ENCODE data around the gene SPDYE1.
"Not testable (repeated sequence)": the region's sequence is repeated elsewhere in the genome, so short reads cannot be mapped to it uniquely, and the experiment has no call there.

SPDYE1 gene

DNA sequence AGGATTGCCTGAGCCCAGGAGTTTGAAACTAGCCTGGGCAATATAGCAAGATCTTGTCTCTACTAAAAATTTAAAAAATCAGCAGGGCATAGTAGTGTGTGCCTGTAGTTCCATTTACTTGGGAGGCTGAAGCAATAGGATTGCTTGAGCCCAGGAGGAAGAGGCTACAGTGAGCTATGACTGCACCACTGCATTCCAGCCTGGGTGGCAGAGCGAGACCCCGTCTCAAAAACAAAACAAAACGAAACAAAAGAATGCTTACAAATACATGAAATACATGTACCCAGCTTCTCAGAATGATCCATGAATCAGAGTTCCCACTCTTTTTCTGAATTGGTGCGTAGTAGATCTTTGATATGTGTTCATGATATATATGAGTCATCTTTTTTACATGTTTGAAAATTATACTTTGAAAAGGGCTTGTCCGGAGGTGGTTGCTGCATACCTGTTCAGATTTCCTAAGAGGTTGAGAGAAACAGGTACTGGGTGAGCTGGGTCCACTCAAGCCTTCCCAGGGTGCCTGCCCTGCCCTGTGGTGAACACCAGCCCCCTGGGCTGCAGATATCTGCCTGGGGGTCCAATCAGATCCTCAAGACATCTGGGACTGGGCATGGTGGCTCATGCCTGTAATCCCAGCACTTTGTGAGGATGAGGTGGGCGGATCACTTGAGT is 25.2 kb downstream of the SPDYE1 start:
- H3K4me2 ChIP-seq (ENCODE audit: low read depth, low read length, poor library complexity, severe bottlenecking); H3K4me3 ChIP-seq (ENCODE audit: low read length, poor library complexity, severe bottlenecking); H3K27me3 ChIP-seq (ENCODE audit: insufficient read depth, low read length, poor library complexity, severe bottlenecking); H3K9me2 ChIP-seq (replicated peaks; ENCODE audit: low read depth, low read length); H3F3A ChIP-seq (ENCODE audit: low read depth); H3K36me3 ChIP-seq (ENCODE audit: insufficient read depth, low read length); H3K9me3 ChIP-seq (ENCODE audit: insufficient read depth, low read depth, low read length); H4K20me1 ChIP-seq (ENCODE audit: insufficient read depth, low read length, poor library complexity, severe bottlenecking); H3K4me1 ChIP-seq (ENCODE audit: insufficient read depth, low read length, poor library complexity, severe bottlenecking); H3K9ac ChIP-seq (ENCODE audit: low read depth, low read length, poor library complexity, severe bottlenecking); H2AFZ ChIP-seq (ENCODE audit: low read length): not testable (repeated sequence)
- H3K79me2 ChIP-seq (ENCODE audit: insufficient read depth, low read length): peaks cover 10% of the 10 kb centered on the region; the same call in 1 of the 2 replicates

DNA sequence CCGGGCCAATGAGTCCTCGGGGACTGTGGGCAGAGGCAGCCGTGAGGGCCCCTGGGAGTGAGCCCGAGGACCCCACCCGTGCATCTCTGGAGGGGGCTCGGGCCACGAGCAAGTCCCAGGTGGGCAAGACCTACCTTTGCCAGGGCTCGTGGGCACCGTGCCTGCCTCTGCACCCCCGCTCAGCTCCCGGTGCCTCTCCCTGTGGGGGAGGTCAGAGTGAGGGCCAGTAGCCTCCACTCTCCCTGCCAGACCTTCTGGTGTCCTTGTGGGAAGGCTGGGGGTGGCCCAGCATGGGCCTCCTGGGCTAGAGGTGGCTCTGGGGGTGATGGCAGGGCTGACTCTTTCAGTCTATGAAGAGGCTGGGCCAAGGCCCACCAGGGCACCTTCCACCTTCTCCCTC is 31.7 kb downstream of the SPDYE1 start:
- not testable (repeated sequence) for H2AFZ ChIP-seq (ENCODE audit: low read length); H4K20me1 ChIP-seq (ENCODE audit: insufficient read depth, low read length, poor library complexity, severe bottlenecking); H3K9me2 ChIP-seq (replicated peaks; ENCODE audit: low read depth, low read length); H3K4me1 ChIP-seq (ENCODE audit: insufficient read depth, low read length, poor library complexity, severe bottlenecking); H3K36me3 ChIP-seq (ENCODE audit: insufficient read depth, low read length); H3F3A ChIP-seq (ENCODE audit: low read depth); H3K9me3 ChIP-seq (ENCODE audit: insufficient read depth, low read depth, low read length); H3K79me2 ChIP-seq (ENCODE audit: insufficient read depth, low read length); H3K4me3 ChIP-seq (ENCODE audit: low read length, poor library complexity, severe bottlenecking); H3K9ac ChIP-seq (ENCODE audit: low read depth, low read length, poor library complexity, severe bottlenecking); H3K4me2 ChIP-seq (ENCODE audit: low read depth, low read length, poor library complexity, severe bottlenecking); H3K27me3 ChIP-seq (ENCODE audit: insufficient read depth, low read length, poor library complexity, severe bottlenecking)

DNA sequence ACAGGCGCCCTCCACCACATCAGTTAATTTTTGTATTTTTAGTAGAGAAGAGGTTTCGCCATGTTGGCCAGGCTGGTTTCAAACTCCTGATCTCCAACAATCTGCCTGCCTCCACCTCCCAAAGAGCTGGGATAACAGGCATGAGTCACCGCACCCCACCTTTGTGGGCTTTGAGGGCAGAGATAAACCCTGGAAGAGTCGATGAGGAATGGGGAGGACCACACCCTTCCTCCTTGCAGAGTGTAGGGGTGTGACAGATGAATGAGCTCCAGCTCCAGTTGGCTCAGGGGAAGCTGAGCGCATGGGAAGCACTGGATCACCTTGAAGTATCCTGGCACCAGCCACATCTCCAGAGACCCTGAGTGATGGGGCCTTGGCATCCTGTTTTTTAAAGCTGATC is 32.3 kb downstream of the SPDYE1 start:
- H3K36me3 ChIP-seq (ENCODE audit: insufficient read depth, low read length); H3K27me3 ChIP-seq (ENCODE audit: insufficient read depth, low read length, poor library complexity, severe bottlenecking); H3K9me3 ChIP-seq (ENCODE audit: insufficient read depth, low read depth, low read length); H2AFZ ChIP-seq (ENCODE audit: low read length); H3K4me3 ChIP-seq (ENCODE audit: low read length, poor library complexity, severe bottlenecking); H3K4me1 ChIP-seq (ENCODE audit: insufficient read depth, low read length, poor library complexity, severe bottlenecking); H3K9ac ChIP-seq (ENCODE audit: low read depth, low read length, poor library complexity, severe bottlenecking); H3K9me2 ChIP-seq (replicated peaks; ENCODE audit: low read depth, low read length); H4K20me1 ChIP-seq (ENCODE audit: insufficient read depth, low read length, poor library complexity, severe bottlenecking); H3F3A ChIP-seq (ENCODE audit: low read depth); H3K4me2 ChIP-seq (ENCODE audit: low read depth, low read length, poor library complexity, severe bottlenecking); H3K79me2 ChIP-seq (ENCODE audit: insufficient read depth, low read length): not testable (repeated sequence)

DNA sequence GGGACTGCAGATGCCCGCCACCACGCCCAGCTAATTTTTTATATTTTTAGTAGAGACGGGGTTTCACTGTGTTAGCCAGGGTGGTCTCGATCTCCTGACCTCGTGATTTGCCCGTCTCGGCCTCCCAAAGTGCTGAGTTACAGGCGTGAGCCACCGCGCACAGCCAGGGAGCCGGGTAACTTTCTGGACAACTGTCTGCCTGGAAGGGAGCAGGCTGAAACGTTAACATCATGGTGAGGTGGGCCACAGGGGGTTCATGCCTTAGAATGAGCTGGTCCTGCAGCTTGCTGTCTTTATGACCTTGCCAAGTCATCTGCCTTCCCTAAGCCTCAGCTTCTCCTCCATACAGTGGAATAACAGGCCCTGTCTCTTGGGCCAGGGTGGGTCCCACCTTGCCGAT is 33.6 kb downstream of the SPDYE1 start:
- H3K4me1 ChIP-seq (ENCODE audit: insufficient read depth, low read length, poor library complexity, severe bottlenecking); H3K4me3 ChIP-seq (ENCODE audit: low read length, poor library complexity, severe bottlenecking); H3K4me2 ChIP-seq (ENCODE audit: low read depth, low read length, poor library complexity, severe bottlenecking); H4K20me1 ChIP-seq (ENCODE audit: insufficient read depth, low read length, poor library complexity, severe bottlenecking); H3K9me3 ChIP-seq (ENCODE audit: insufficient read depth, low read depth, low read length); H2AFZ ChIP-seq (ENCODE audit: low read length); H3K9me2 ChIP-seq (replicated peaks; ENCODE audit: low read depth, low read length); H3K27me3 ChIP-seq (ENCODE audit: insufficient read depth, low read length, poor library complexity, severe bottlenecking); H3K9ac ChIP-seq (ENCODE audit: low read depth, low read length, poor library complexity, severe bottlenecking); H3F3A ChIP-seq (ENCODE audit: low read depth); H3K79me2 ChIP-seq (ENCODE audit: insufficient read depth, low read length); H3K36me3 ChIP-seq (ENCODE audit: insufficient read depth, low read length): not testable (repeated sequence)

DNA sequence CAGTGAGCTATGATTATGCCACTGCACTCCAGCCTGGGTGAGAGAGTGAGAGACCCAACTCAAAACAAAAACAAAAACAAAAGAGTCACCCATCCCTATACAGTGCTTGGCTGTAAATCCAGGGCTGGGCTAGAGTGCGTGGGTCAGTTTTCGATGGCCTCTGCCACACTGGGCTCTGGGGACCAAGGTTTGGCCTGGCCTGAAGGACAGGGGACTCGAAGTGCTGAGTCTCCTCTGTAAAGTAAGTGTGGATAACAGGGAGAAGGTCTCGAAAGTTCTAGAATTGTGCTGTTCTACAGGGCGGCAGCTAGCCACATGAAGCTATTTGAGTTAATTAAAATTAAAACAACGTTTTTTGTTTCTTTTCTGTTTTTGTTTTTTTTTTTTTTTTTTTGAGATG is 34.3 kb downstream of the SPDYE1 start:
- H3K9me3 ChIP-seq (ENCODE audit: insufficient read depth, low read depth, low read length); H2AFZ ChIP-seq (ENCODE audit: low read length); H3K4me2 ChIP-seq (ENCODE audit: low read depth, low read length, poor library complexity, severe bottlenecking); H3K9ac ChIP-seq (ENCODE audit: low read depth, low read length, poor library complexity, severe bottlenecking); H3K27me3 ChIP-seq (ENCODE audit: insufficient read depth, low read length, poor library complexity, severe bottlenecking); H4K20me1 ChIP-seq (ENCODE audit: insufficient read depth, low read length, poor library complexity, severe bottlenecking); H3K79me2 ChIP-seq (ENCODE audit: insufficient read depth, low read length); H3F3A ChIP-seq (ENCODE audit: low read depth); H3K36me3 ChIP-seq (ENCODE audit: insufficient read depth, low read length); H3K9me2 ChIP-seq (replicated peaks; ENCODE audit: low read depth, low read length); H3K4me3 ChIP-seq (ENCODE audit: low read length, poor library complexity, severe bottlenecking); H3K4me1 ChIP-seq (ENCODE audit: insufficient read depth, low read length, poor library complexity, severe bottlenecking): not testable (repeated sequence)

DNA sequence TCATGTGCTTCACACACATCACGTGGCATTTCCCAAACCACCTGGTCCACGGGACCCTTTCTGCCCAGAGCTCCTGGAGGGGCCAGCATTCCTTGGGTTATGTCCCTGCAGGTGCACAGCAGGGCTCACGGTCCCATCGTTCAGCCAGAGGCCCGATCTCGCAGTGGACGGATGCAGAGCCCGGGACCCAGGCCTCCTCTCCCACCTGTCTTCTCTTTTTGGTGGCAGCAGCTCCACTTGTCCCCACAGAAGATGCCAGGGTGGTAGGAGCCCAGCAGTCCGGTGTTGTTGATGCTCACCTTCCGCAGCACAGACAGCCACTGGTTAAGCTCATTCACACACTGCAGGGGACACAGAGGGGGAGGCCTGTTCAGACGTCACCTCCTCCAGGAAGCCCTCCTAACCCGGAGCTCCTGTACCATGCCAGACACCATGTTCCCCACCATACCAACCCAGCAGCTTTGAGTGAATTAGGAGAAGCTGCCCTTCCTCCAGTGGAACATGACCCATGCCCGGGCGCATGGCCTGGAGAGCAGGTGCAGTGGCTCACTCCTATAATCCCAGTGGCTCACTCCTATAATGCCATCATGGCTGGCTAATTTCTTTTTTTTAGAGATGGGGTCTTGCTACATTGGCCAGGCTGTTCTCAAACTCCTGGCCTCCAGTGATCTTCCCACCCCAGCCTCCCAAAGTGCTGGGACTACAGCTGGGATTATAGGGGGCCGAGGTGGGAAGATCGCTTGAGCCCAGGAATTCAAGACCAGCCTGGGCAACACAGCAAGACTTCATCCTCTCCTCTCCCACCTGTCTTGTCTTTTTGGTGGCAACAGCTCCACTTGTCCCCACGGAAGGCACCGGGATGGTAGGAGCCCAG is 36.5 kb downstream of the SPDYE1 start:
- H3K79me2 ChIP-seq (ENCODE audit: insufficient read depth, low read length): not testable (repeated sequence)

DNA sequence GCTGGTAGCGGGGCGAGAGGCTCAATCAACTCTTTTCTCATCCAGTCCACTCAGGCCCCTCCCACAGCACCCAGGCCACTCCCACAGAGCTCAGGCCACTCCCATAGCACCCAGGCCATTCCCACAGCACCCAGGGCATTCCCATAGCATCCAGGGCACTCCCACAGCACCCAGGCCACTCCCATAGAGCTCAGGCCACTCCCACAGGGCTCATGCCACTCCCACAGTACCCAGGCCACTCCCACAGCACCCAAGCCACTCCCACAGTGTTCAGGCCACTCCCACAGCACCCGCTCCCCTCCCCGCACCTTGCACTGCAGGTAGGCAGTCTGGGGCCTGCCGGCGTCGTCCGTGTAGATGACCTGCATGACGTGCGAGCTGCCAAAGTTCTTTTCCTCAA is 38.7 kb downstream of the SPDYE1 start:
- H3K79me2 ChIP-seq (ENCODE audit: insufficient read depth, low read length); H3K27me3 ChIP-seq (ENCODE audit: insufficient read depth, low read length, poor library complexity, severe bottlenecking); H3K4me2 ChIP-seq (ENCODE audit: low read depth, low read length, poor library complexity, severe bottlenecking); H3K9me2 ChIP-seq (replicated peaks; ENCODE audit: low read depth, low read length); H3K4me3 ChIP-seq (ENCODE audit: low read length, poor library complexity, severe bottlenecking); H3K9me3 ChIP-seq (ENCODE audit: insufficient read depth, low read depth, low read length); H3K36me3 ChIP-seq (ENCODE audit: insufficient read depth, low read length); H3F3A ChIP-seq (ENCODE audit: low read depth); H2AFZ ChIP-seq (ENCODE audit: low read length); H4K20me1 ChIP-seq (ENCODE audit: insufficient read depth, low read length, poor library complexity, severe bottlenecking); H3K4me1 ChIP-seq (ENCODE audit: insufficient read depth, low read length, poor library complexity, severe bottlenecking); H3K9ac ChIP-seq (ENCODE audit: low read depth, low read length, poor library complexity, severe bottlenecking): not testable (repeated sequence)

More for the DNA sequence above, 36.5 kb downstream of the SPDYE1 start:
- not testable (repeated sequence) for H3K27me3 ChIP-seq (ENCODE audit: insufficient read depth, low read length, poor library complexity, severe bottlenecking); H3F3A ChIP-seq (ENCODE audit: low read depth); H4K20me1 ChIP-seq (ENCODE audit: insufficient read depth, low read length, poor library complexity, severe bottlenecking); H3K36me3 ChIP-seq (ENCODE audit: insufficient read depth, low read length); H2AFZ ChIP-seq (ENCODE audit: low read length); H3K4me3 ChIP-seq (ENCODE audit: low read length, poor library complexity, severe bottlenecking); H3K9ac ChIP-seq (ENCODE audit: low read depth, low read length, poor library complexity, severe bottlenecking); H3K9me3 ChIP-seq (ENCODE audit: insufficient read depth, low read depth, low read length); H3K4me1 ChIP-seq (ENCODE audit: insufficient read depth, low read length, poor library complexity, severe bottlenecking); H3K4me2 ChIP-seq (ENCODE audit: low read depth, low read length, poor library complexity, severe bottlenecking); H3K9me2 ChIP-seq (replicated peaks; ENCODE audit: low read depth, low read length)
